HCT116 (cell line): Measurements from ENCODE around the gene TTC6. TPM values are rescaled to one million over a fixed set of nuclear protein-coding genes. Genes with fewer than 3 reads are reported as not detected.

ENCODE experiments used
- ATAC-seq: fragments of 200-7000 bp; cut with Tn5 transposase; 2 replicates; pipeline ENCODE4 v1.9.1; 2020; ENCODE audit warnings: mild to moderate bottlenecking, moderate library complexity
- BruUV-seq: library from RNA; stranded (reverse); fragments of 400-500 nt; replicated peaks from 2 replicates; lab custom pipeline; 2021; lab: Mats Ljungman, UMichigan
- CTCF ChIA-PET: fragments of 300-600 bp; sonication (Branson Sonifier 250); formaldehyde crosslinking; loops from one replicate; lab custom pipeline; 2021; ENCODE audit warnings: antibody characterized with exemption; lab: Charles Lee
- POLR2A ChIA-PET: fragments of 300-600, 350-600 bp; sonication (Branson Sonifier 250); formaldehyde crosslinking; loops from one replicate; lab custom pipeline; 2021; ENCODE audit warnings: antibody characterized with exemption; lab: Charles Lee
- RAD21 ChIA-PET, 2 experiments: fragments of 300-600 bp; sonication (Branson Sonifier 250); formaldehyde crosslinking; loops; one replicate each; lab custom pipeline; 2023; ENCODE audit warnings: low total read pairs in 2 of 2; ENCODE audit not compliant: uncharacterized antibody in 2 of 2, unreplicated experiment in 2 of 2, low non-redundant PET in 1 of 2; lab: Charles Lee
- DNase-seq: peaks from one replicate; pipeline ENCODE4 v3.0.0-alpha.2; 2010; ENCODE audit warnings: low read depth, low spot score
- H2AFZ ChIP-seq: fragments of 200-600 bp; shearing (Covaris generic), sonication (generic); 2 replicates; pipeline ENCODE4 v1.6.1; 2017; ENCODE audit warnings: low read depth, mixed run types, mixed read lengths, antibody characterized with exemption, low read length; ENCODE audit not compliant: poor library complexity, severe bottlenecking
- H3K27ac ChIP-seq: 2 replicates; pipeline ENCODE4 v1.5.1; 2012; ENCODE audit warnings: low read depth, low read length
- H3K27me3 ChIP-seq: fragments of 200-600 bp; sonication (generic); 2 replicates; pipeline ENCODE4 v1.6.1; 2016; ENCODE audit warnings: mixed run types, low read length, mixed read lengths; ENCODE audit not compliant: insufficient read depth
- H3K36me3 ChIP-seq, 2 experiments: fragments of 200-500 bp in 1 of 2; fragments of 200-600 bp in 1 of 2; sonication (Bioruptor generic) in 1 of 2; sonication (generic) in 1 of 2; 2 replicates each; pipeline versions ENCODE4 v1.5.1 to v1.6.1; 2014 to 2016; ENCODE audit warnings: low read length in 2 of 2, inconsistent platforms in 1 of 2, mixed read lengths in 1 of 2, mixed run types in 1 of 2; ENCODE audit not compliant: insufficient read depth in 2 of 2, control insufficient read depth in 1 of 2
- H3K4me1 ChIP-seq, 2 experiments: fragments of 200-600 bp in 1 of 2; sonication (generic) in 1 of 2; 2 replicates each; pipeline versions ENCODE4 v1.5.1 to v1.6.1; 2012 to 2017; ENCODE audit warnings: low read length in 2 of 2, inconsistent platforms in 1 of 2, mild to moderate bottlenecking in 1 of 2, mixed read lengths in 1 of 2, mixed run types in 1 of 2, moderate library complexity in 1 of 2; ENCODE audit not compliant: insufficient read depth in 2 of 2, control insufficient read depth in 1 of 2
- H3K4me2 ChIP-seq: fragments of 200-600 bp; sonication (generic); 2 replicates; pipeline ENCODE4 v1.6.1; 2017; ENCODE audit warnings: mixed run types, low read length, mixed read lengths
- H3K4me3 ChIP-seq, 2 experiments: fragments of 200-600 bp in 1 of 2; sonication (generic) in 1 of 2; replicated peaks in 1 of 2; 2 replicates each; pipeline ENCODE4 v1.5.1; 2011 to 2016; ENCODE audit warnings: low read length in 2 of 2, control low read depth in 1 of 2, low read depth in 1 of 2, mild to moderate bottlenecking in 1 of 2, mixed read lengths in 1 of 2, mixed run types in 1 of 2
- H3K79me2 ChIP-seq: fragments of 200-600 bp; sonication (generic); 2 replicates; pipeline ENCODE4 v1.6.1; 2017; ENCODE audit warnings: mild to moderate bottlenecking, mixed run types, low read length, moderate library complexity, mixed read lengths; ENCODE audit not compliant: insufficient read depth
- H3K9ac ChIP-seq: fragments of 200-600 bp; sonication (generic); 2 replicates; pipeline ENCODE4 v1.6.1; 2016; ENCODE audit warnings: low read length, mixed read lengths
- H3K9me2 ChIP-seq: fragments of 200-600 bp; sonication (generic), shearing (Covaris generic); 2 replicates; pipeline ENCODE4 v1.6.1; 2017; ENCODE audit warnings: mixed run types, mild to moderate bottlenecking, moderate library complexity; ENCODE audit not compliant: insufficient read depth
- H3K9me3 ChIP-seq, 2 experiments: fragments of 200-500 bp in 1 of 2; fragments of 200-600 bp in 1 of 2; sonication (Bioruptor generic) in 1 of 2; sonication (generic) in 1 of 2; 2 replicates each; pipeline ENCODE4 v1.6.1; 2014 to 2017; ENCODE audit warnings: low read length in 2 of 2, mixed read lengths in 2 of 2, inconsistent platforms in 1 of 2, low read depth in 1 of 2, mild to moderate bottlenecking in 1 of 2, mixed run types in 1 of 2, moderate library complexity in 1 of 2; ENCODE audit not compliant: control insufficient read depth in 1 of 2, insufficient read depth in 1 of 2
- H4K20me1 ChIP-seq: fragments of 200-600 bp; sonication (generic), shearing (Covaris generic); 2 replicates; pipeline ENCODE4 v1.6.1; 2017; ENCODE audit warnings: mixed run types, mild to moderate bottlenecking, moderate library complexity; ENCODE audit not compliant: insufficient read depth
- CBX3 ChIP-seq: IDR thresholded peaks from 2 replicates; pipeline ENCODE4 v1.6.1; 2012; ENCODE audit warnings: low read depth
- CTCF ChIP-seq, 3 experiments: fragments of 200-600 bp in 1 of 3; sonication (generic) in 1 of 3; IDR thresholded peaks in 2 of 3; conservative IDR thresholded peaks in 1 of 3; 2 replicates each; pipeline ENCODE4 v1.5.1; 2012 to 2017; ENCODE audit warnings: low read depth in 2 of 3, low read length in 2 of 3, antibody characterized with exemption in 1 of 3, borderline replicate concordance in 1 of 3, control low read depth in 1 of 3, mild to moderate bottlenecking in 1 of 3, mixed read lengths in 1 of 3, mixed run types in 1 of 3, moderate library complexity in 1 of 3; ENCODE audit not compliant: insufficient read depth in 1 of 3
- EGR1 ChIP-seq: IDR thresholded peaks from 2 replicates; pipeline ENCODE4 v1.6.1; 2012; ENCODE audit warnings: low read depth
- ELF1 ChIP-seq: IDR thresholded peaks from 2 replicates; pipeline ENCODE4 v1.6.1; 2012; ENCODE audit warnings: low read depth, borderline replicate concordance
- EZH2phosphoT487 ChIP-seq: fragments of 200-600 bp; IDR thresholded peaks from 2 replicates; pipeline ENCODE4 v1.6.1; 2018; ENCODE audit warnings: antibody characterized with exemption, borderline replicate concordance
- FOSL1 ChIP-seq: IDR thresholded peaks from 2 replicates; pipeline ENCODE4 v1.6.1; 2012; ENCODE audit warnings: low read depth
- POLR2A ChIP-seq: IDR thresholded peaks from 2 replicates; pipeline ENCODE4 v1.7.0; 2011; ENCODE audit warnings: borderline replicate concordance; ENCODE audit not compliant: insufficient read depth, insufficient read length; ENCODE audit errors: extremely low read depth
- POLR2AphosphoS5 ChIP-seq: IDR thresholded peaks from 2 replicates; pipeline ENCODE4 v1.6.1; 2011; ENCODE audit warnings: mild to moderate bottlenecking, low read depth, low read length, moderate library complexity
- RAD21 ChIP-seq: IDR thresholded peaks from 2 replicates; pipeline ENCODE4 v1.6.1; 2012; ENCODE audit warnings: low read depth, mild to moderate bottlenecking
- REST ChIP-seq: IDR thresholded peaks from 2 replicates; pipeline ENCODE4 v1.6.1; 2012; ENCODE audit warnings: low read depth
- SIN3A ChIP-seq: IDR thresholded peaks from 2 replicates; pipeline ENCODE4 v1.6.1; 2012; ENCODE audit warnings: low read depth
- SP1 ChIP-seq: IDR thresholded peaks from 2 replicates; pipeline ENCODE4 v1.6.1; 2012; ENCODE audit warnings: low read depth
- TCF7L2 ChIP-seq: IDR thresholded peaks from 2 replicates; pipeline ENCODE4 v1.7.0; 2011; ENCODE audit warnings: borderline replicate concordance, inconsistent platforms; ENCODE audit not compliant: insufficient read depth, insufficient read length; ENCODE audit errors: extremely low read depth
- YY1 ChIP-seq: IDR thresholded peaks from 2 replicates; pipeline ENCODE4 v1.6.1; 2011; ENCODE audit warnings: low read length, low read depth, moderate library complexity, mild to moderate bottlenecking; ENCODE audit not compliant: insufficient replicate concordance; ENCODE audit errors: extremely low read depth
- ZFX ChIP-seq: fragments of 450-650 bp; IDR thresholded peaks from 2 replicates; pipeline ENCODE4 v1.6.1; 2017
- ZNF274 ChIP-seq: fragments of 200-500 bp; sonication (Bioruptor generic); IDR thresholded peaks from 2 replicates; pipeline ENCODE4 v1.6.1; 2014; ENCODE audit warnings: mild to moderate bottlenecking, low read depth, low read length, inconsistent platforms
- intact Hi-C: fragments of 100-400 bp; cut with micrococcal nuclease; formaldehyde crosslinking; loops from 2 replicates; pipeline ENCODE4 v1.10.0; 2022
- total RNA-seq: library from RNA; stranded (reverse); gene quantifications from one replicate; pipeline ENCODE4 v1.2.1, GENCODE V29; 2021; ENCODE audit not compliant: unreplicated experiment

Gene TTC6
- total RNA-seq, 1 experiment from 2014 or later: 0.10 TPM

GRCh38 chr14:37615582-37616289, 20.3 kb downstream of the TTC6 start:
- Histone ChIP-seq H3K9me2 (no peaks in the 10 kb centered on the region), H3K4me3 (no peak overlapping the region), H3K9ac (no peak overlapping the region), H3K9me3 (peaks cover 0 to 11% of the 10 kb centered on the region in 2 experiments; a peak in 3 of 4 replicates), H3K27ac (no peak overlapping the region), H3K4me1 (no peaks in the 10 kb centered on the region), H3K79me2 (no peaks in the 10 kb centered on the region), H3K36me3 (no peaks in the 10 kb centered on the region), H2AFZ (no peak overlapping the region), H3K27me3 (no peaks in the 10 kb centered on the region), H4K20me1 (no peaks in the 10 kb centered on the region), H3K4me2 (no peak overlapping the region)
- no peak for DNase-seq
- POLR2A ChIA-PET: no interaction called here
- no peak for ATAC-seq
- TF ChIP-seq FOSL1: no peak
- no peak for TF ChIP-seq YY1
- intact Hi-C loops: no loop called here
- RAD21 ChIA-PET: no interaction called here
- no TSS peak for BruUV-seq
- CTCF ChIA-PET: no interaction called here

- ChIA-PET CTCF (no interaction called here), POLR2A (no interaction called here), RAD21 (no interaction called here)
- Histone ChIP-seq H3K27ac (no peak overlapping the region), H3K4me3 (no peak overlapping the region), H3K9me2 (no peaks in the 10 kb centered on the region), H3K4me1 (no peaks in the 10 kb centered on the region), H2AFZ (no peak overlapping the region), H3K9ac (no peak overlapping the region), H4K20me1 (no peaks in the 10 kb centered on the region), H3K36me3 (no peaks in the 10 kb centered on the region), H3K9me3 (peaks cover 0 to 11% of the 10 kb centered on the region in 2 experiments; a peak in 3 of 4 replicates), H3K79me2 (no peaks in the 10 kb centered on the region), H3K27me3 (no peaks in the 10 kb centered on the region), H3K4me2 (no peak overlapping the region)
- DNase-seq (no peak), ATAC-seq (no peak)
- intact Hi-C loops: no loop called here
- BruUV-seq: no TSS peak
- no peak for TF ChIP-seq REST
- TF ChIP-seq ELF1: no peak
- TF ChIP-seq EGR1: no peak
- no peak for TF ChIP-seq POLR2AphosphoS5
- TF ChIP-seq SP1: no peak
- no peak for TF ChIP-seq CTCF (IDR thresholded peaks at IDR 0.05 in 2 of 3, conservative IDR thresholded peaks at IDR 0.05 in 1 of 3; ENCODE audit: borderline replicate concordance in 1 of 3, insufficient read depth in 1 of 3, low read depth in 2 of 3, low read length in 2 of 3)
- no peak for TF ChIP-seq TCF7L2
- no peak for TF ChIP-seq SIN3A
- TF ChIP-seq FOSL1: no peak
- TF ChIP-seq ZFX: no peak
- no peak for TF ChIP-seq ZNF274
- TF ChIP-seq RAD21: no peak
- TF ChIP-seq POLR2A: no peak
- TF ChIP-seq EZH2phosphoT487: no peak
- no peak for TF ChIP-seq CBX3
These were observed 21.4 kb downstream of the TTC6 start for GRCh38 chr14:37616853-37617252.
